ENCODE results near the gene SVOPL. TPM values are rescaled to one million over a fixed set of nuclear protein-coding genes. Genes with fewer than 3 reads are reported as not detected.

SVOPL gene
- total RNA-seq, 2 donors from 2014 or later, result not detected

Other genes starting within 250 kb of the SVOPL start
- gene TRIM24, start 241.1 kb downstream of the SVOPL start, total RNA-seq, result 10 to 100 TPM; 14.9 to 15.2 TPM
- not detected for gene TMEM213, start 96.6 kb upstream of the SVOPL start, total RNA-seq
- gene ATP6V0A4, start 96.8 kb upstream of the SVOPL start, total RNA-seq, result not detected

All from left cardiac atrium (tissue), 2 donors.